Thoracic aorta (tissue), 2 donors: ENCODE data around the gene SYTL3. TPM values are rescaled to one million over a fixed set of nuclear protein-coding genes. Genes with fewer than 3 reads are reported as not detected.

ENCODE experiments used
- ATAC-seq: fragments of 150-250 bp; one replicate; pipeline ENCODE4 v1.8.0; 2017; ENCODE audit warnings: low read depth; ENCODE audit not compliant: insufficient number of reproducible peaks, low FRiP score
- DNase-seq: peaks from one replicate; pipeline ENCODE4 v3.0.0-alpha.2; 2020; ENCODE audit warnings: low spot score
- H3K27ac ChIP-seq, 2 donors: fragments of 200-600 bp; sonication (generic); 1 replicate in 1 of 2; 2 replicates in 1 of 2; pipeline ENCODE4 v1.5.1; 2016; ENCODE audit warnings: mild to moderate bottlenecking in 2 of 2, moderate library complexity in 2 of 2
- H3K27me3 ChIP-seq: fragments of 200-600 bp; sonication (generic); replicated peaks from 2 replicates; pipeline ENCODE4 v1.6.0; 2016; ENCODE audit warnings: mild to moderate bottlenecking; ENCODE audit not compliant: insufficient read depth
- H3K36me3 ChIP-seq: fragments of 200-600 bp; sonication (generic); one replicate; pipeline ENCODE4 v1.5.1; 2016
- H3K4me1 ChIP-seq, 2 donors: fragments of 200-600 bp; sonication (generic); 1 replicate in 1 of 2; 2 replicates in 1 of 2; pipeline versions ENCODE4 v1.5.1 to v1.6.0; 2016; ENCODE audit warnings: low read depth in 2 of 2, mild to moderate bottlenecking in 1 of 2; ENCODE audit not compliant: control insufficient read depth in 1 of 2
- H3K4me3 ChIP-seq: fragments of 200-600 bp; sonication (generic); 2 replicates; pipeline ENCODE4 v1.5.1; 2016; ENCODE audit warnings: mild to moderate bottlenecking
- H3K9me3 ChIP-seq: fragments of 200-600 bp; sonication (generic); 2 replicates; pipeline ENCODE4 v1.5.1; 2016
- total RNA-seq, 2 donors: library from RNA; depleted of rRNA; stranded (reverse); fragments of >200 nt; gene quantifications; one replicate each; pipeline versions ENCODE4 v1.1.0 to v1.2.3, GENCODE V29; 2016
- TF ChIP-seq, protein P1 (sequence below): fragments of 200-600 bp; sonication (generic); IDR thresholded peaks from one replicate; pipeline ENCODE4 v1.5.1; 2019; ENCODE audit warnings: antibody characterized with exemption

Gene SYTL3
- total RNA-seq, 2 donors from 2014 or later, result 7.1 to 9.6 TPM

GRCh38 chr6:158606935-158607334 is 42.9 kb upstream of the SYTL3 start:
- Histone ChIP-seq H3K4me3 (no peak overlapping the region), H3K9me3 (no peaks in the 10 kb centered on the region), H3K36me3 (peaks cover 4% of the 10 kb centered on the region), H3K27me3 (no peaks in the 10 kb centered on the region), H3K27ac (no peak overlapping the region), H3K4me1 (peaks cover 0 to 45% of the 10 kb centered on the region in 2 donors)
- ATAC-seq (no peak), DNase-seq (no peak)
- TF ChIP-seq, protein P1, sequence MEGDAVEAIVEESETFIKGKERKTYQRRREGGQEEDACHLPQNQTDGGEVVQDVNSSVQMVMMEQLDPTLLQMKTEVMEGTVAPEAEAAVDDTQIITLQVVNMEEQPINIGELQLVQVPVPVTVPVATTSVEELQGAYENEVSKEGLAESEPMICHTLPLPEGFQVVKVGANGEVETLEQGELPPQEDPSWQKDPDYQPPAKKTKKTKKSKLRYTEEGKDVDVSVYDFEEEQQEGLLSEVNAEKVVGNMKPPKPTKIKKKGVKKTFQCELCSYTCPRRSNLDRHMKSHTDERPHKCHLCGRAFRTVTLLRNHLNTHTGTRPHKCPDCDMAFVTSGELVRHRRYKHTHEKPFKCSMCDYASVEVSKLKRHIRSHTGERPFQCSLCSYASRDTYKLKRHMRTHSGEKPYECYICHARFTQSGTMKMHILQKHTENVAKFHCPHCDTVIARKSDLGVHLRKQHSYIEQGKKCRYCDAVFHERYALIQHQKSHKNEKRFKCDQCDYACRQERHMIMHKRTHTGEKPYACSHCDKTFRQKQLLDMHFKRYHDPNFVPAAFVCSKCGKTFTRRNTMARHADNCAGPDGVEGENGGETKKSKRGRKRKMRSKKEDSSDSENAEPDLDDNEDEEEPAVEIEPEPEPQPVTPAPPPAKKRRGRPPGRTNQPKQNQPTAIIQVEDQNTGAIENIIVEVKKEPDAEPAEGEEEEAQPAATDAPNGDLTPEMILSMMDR, result no peak

DNA sequence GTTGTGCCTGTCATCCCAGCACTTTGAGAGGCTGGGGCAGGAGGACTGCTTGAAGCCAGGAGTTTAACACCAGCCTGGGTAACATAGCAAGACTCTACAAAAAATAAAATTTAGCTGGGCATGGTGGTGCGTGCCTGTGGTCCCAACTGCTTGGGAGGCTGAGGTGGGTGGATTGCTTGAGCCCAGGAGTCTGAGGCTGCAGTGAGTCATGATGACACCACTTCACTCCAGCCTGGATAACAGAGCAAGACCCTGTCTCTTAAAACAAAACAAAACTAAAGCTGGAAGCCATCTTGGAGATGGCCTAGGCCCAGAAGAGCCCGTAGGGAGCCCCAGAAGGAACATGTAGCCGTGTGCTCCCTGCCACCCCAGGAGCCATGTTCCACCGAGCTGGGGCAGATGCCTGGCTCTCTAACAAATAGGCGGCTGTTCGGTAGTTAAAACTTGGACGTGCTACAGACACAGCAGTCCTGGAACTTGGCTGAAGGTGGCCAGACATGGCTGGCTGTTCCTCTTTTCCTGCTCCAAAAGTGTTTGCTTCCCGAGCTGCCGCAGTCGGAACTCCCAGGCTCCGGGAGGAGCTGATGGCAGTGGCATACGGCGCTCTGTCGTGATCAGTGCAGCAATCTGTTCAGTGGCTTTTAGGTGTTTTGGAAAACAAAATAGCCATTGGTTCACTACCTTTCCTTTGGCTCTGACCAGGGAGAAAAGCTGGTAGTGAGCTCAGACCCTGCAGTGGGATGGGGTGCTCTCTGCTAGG is 42.3 kb upstream of the SYTL3 start:
- H3K4me3 ChIP-seq, result no peak overlapping the region
- TF ChIP-seq, protein P1, result no peak
- H3K27me3 ChIP-seq, result no peaks in the 10 kb centered on the region
- ATAC-seq (no peak), DNase-seq (no peak)
- peaks cover 4% of the 10 kb centered on the region for H3K36me3 ChIP-seq
- H3K27ac ChIP-seq, result no peak overlapping the region
- H3K4me1 ChIP-seq, result peaks cover 0 to 48% of the 10 kb centered on the region in 2 donors
- H3K9me3 ChIP-seq, result no peaks in the 10 kb centered on the region

DNA sequence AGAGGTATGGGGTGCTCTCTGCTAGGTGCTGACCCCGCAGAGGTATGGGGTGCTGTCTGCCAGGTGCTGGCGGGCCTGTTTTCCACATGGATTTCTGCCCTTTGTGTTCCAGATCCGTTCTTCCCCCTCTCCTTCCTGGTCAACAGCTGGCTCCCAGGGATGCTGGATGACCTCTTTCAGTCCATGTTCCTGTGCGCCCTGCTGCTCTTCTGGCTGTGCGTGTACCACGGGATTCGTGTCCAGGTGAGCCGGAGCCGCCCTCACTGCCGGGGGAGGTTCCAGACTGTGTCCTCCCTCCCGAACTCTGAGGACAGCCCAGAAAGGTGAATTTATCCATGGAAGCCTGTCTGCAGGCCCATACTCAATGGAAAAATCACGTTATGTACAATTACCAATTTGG is 41.6 kb upstream of the SYTL3 start:
- Histone ChIP-seq H3K36me3 (peaks cover 4% of the 10 kb centered on the region), H3K4me1 (peaks cover 0 to 48% of the 10 kb centered on the region in 2 donors)
- ATAC-seq, result no peak

GRCh38 chr6:158609455-158610155 is 40.2 kb upstream of the SYTL3 start:
- Histone ChIP-seq H3K9me3 (no peaks in the 10 kb centered on the region), H3K4me3 (no peak overlapping the region), H3K36me3 (peaks cover 4% of the 10 kb centered on the region), H3K27me3 (no peaks in the 10 kb centered on the region), H3K4me1 (peaks cover 0 to 48% of the 10 kb centered on the region in 2 donors), H3K27ac (no peak overlapping the region)
- DNase-seq (no peak), ATAC-seq (peak; percentile 42)
- TF ChIP-seq, protein P1, result no peak

More for the DNA sequence above, 41.6 kb upstream of the SYTL3 start:
- Histone ChIP-seq H3K27ac (no peak overlapping the region), H3K4me3 (no peak overlapping the region), H3K9me3 (no peaks in the 10 kb centered on the region), H3K27me3 (no peaks in the 10 kb centered on the region)
- TF ChIP-seq, protein P1, result no peak
- DNase-seq, result no peak

DNA sequence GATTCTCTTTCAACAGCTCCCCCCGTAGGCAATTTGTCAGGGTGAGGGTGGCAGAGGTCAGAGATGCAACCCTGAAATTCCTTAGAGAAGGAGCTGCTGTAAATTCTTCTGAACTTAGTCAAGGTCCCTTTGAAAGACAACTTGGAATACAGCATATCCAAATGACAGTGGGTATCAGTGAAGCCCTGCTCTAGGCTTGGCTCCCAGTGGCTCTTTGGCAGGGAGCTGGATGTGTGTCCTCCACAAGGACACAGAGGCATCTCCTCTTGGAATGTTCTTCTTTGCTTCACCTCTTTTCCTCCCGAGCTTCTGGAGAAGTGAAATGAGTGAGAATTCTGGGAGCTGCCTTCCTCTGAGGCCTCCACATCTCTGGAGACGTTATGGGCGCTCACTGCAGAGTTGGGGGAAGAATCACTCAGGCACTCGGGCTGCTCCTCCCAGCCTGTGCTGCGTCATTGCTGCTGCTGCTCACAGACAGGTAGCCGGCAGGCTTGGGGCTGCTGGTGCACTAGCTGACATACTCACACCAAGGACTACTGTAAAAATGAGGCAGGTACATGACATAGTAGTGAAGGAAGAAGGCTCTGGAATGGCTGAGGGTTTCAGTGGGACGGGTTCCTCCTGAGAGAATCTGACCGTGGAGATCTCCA is 39.4 kb upstream of the SYTL3 start:
- ATAC-seq, result no peak
- peaks cover 4% of the 10 kb centered on the region for H3K36me3 ChIP-seq
- no peak for DNase-seq
- H3K27me3 ChIP-seq, result no peaks in the 10 kb centered on the region
- no peaks in the 10 kb centered on the region for H3K9me3 ChIP-seq
- TF ChIP-seq, protein P1, result no peak
- no peak overlapping the region for H3K27ac ChIP-seq
- H3K4me3 ChIP-seq, result no peak overlapping the region
- H3K4me1 ChIP-seq, result peaks cover 0 to 48% of the 10 kb centered on the region in 2 donors
